ENCODE results near the gene TMEM151A.

TMEM151A gene

DNA sequence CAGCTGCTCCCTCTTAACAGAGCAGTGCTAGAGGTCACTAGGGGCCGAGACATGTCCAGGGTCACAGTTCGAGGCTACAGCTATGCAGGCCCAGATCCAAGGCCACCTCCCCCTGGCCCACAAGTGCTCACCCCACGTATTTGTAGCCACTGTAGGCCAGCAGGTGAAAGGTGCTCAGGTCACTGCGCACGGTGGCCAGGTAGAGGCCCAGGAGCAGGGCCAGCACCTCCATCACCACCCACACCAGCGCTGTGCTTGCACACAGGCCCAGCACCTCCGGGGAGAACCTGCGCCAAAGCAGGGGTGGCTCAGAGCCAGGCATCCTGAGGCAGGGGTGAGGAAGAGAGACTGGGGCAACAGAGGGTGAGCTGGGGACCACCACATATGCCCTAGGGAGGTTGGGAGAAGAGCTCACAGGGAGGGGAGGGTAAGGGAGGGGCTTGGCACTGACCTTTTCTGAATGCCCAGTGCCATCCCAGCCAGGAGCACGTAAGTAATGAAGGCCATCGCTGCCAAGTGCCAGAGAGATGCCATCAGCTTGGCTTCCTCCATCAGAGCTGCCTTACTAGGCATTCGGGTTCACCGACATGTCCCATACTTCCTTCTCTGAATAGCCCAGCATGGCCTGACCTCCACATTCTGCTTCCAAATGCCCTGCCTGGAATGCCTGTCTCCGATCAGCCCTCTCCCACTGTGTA, 6.3 kb upstream of the TMEM151A start:
- peaks cover 48% of the 10 kb centered on the region for H3K36me3 Mint-ChIP-seq
- no peak for DNase-seq (ENCODE audit: low spot score in 2 of 2)
- no peak for ATAC-seq
- H3K9me3 Mint-ChIP-seq, result no peaks in the 10 kb centered on the region
- H3K4me1 Mint-ChIP-seq, result peaks cover 73% of the 10 kb centered on the region
- H3K4me3 Mint-ChIP-seq, result no peak overlapping the region
- peak overlapping the region; percentile 12 for H3K27ac Mint-ChIP-seq

DNA sequence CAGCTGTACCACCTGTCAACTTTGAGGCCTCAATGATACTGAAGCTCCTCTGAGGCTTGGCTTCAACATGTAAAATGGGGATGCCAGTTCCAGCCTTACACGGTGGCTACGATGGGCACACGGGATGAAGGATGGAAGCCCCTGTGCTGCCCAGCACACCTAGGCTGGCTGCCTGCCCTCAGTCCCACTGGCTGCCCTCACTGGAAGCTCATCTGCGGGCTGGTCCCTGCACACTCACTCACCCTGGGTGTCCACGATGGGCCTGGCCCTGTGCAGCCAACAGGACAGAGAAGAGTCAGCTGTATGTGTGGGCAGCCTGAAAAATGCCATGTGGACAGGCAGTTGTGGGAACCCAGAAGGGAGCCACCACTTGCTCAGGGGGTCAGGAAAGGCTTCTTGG, 5.0 kb upstream of the TMEM151A start:
- DNase-seq (ENCODE audit: low spot score in 2 of 2), result no peak
- ATAC-seq, result no peak
- no peak overlapping the region for H3K27ac Mint-ChIP-seq
- H3K4me3 Mint-ChIP-seq, result peak overlapping the region; percentile 88
- H3K4me1 Mint-ChIP-seq, result peaks cover 71% of the 10 kb centered on the region
- H3K36me3 Mint-ChIP-seq, result peaks cover 48% of the 10 kb centered on the region
- no peaks in the 10 kb centered on the region for H3K9me3 Mint-ChIP-seq

DNA sequence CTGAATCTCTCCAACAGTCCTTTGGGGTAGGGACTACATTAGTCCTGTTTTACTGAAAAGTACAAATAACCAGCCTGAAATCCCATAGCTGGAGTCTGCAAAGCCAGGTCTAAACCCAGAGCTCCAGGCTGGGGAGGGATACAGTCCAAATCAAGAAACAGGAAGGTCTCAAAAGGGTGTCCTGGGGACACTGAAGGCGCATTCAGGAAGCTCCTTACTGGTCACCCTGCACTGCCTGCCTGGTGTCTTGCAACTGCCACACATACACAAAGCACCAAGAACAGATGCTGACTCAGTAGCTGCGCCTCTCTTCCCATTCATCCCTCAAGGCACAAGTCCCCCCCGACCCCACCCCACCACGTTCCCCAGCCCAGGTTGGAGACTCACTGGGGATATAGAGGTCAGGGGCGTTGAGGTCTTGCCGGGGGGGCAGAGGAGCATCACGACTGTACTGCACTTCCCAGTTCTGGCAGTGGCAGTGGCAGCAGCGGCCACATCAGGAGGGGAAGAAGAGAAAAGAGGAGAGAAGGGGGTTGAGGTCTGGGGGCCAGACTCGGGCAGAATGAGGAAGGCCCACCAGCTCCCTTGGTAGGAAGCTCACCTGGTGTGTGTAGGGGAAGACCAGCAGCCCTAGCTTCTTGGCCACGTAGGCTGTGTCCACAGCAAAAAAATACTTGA, 4.3 kb upstream of the TMEM151A start:
- Mint-ChIP-seq H3K4me1 (peaks cover 66% of the 10 kb centered on the region), H3K27ac (peak overlapping the region; percentile 94), H3K36me3 (peaks cover 41% of the 10 kb centered on the region), H3K9me3 (no peaks in the 10 kb centered on the region), H3K4me3 (peak overlapping the region; percentile 88)
- no peak for ATAC-seq
- DNase-seq (ENCODE audit: low spot score in 2 of 2), result no peak

DNA sequence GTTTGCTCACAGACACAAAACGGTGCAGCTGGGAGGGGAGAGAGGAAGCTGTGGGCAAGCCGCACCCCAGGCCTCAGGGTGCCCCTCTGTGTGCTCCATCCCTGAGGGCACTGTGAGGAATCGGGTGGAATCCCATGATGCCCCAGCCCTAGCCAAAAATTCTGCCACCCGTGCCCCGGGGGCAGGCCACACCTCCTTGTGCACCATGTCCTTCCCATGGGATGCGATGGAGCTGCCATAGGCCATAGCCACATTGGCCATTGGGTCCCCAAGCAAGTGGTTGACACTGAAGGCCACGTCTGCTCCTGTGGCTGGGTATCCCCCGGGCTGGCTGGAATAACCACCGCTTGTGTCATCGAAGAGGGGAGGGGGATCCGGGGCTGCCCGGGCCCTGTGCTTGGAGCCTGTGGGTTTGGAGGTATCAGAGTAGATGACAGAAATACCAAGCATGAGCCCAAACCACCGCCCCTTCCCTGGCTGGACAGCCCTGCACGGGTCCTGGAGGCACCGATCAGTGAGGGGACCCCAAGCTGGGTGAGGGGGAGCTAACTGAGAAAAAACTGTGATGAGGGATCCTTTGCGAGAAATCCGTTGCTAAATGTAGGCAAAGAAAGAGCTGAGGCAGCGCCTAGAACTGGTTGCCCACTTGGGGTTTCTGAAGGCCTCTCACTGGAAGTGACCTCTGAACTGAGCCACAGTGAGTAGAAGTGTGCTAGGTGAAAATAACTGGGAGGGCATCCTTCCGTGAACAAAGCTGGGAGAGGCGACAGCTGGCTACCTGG, 3.6 kb upstream of the TMEM151A start:
- ATAC-seq (no peak), DNase-seq (ENCODE audit: low spot score in 2 of 2) (no peak)
- Mint-ChIP-seq H3K27ac (peak overlapping the region; percentile 94), H3K4me1 (peaks cover 66% of the 10 kb centered on the region), H3K4me3 (peak overlapping the region; percentile 88), H3K36me3 (peaks cover 34% of the 10 kb centered on the region), H3K9me3 (no peaks in the 10 kb centered on the region)

DNA sequence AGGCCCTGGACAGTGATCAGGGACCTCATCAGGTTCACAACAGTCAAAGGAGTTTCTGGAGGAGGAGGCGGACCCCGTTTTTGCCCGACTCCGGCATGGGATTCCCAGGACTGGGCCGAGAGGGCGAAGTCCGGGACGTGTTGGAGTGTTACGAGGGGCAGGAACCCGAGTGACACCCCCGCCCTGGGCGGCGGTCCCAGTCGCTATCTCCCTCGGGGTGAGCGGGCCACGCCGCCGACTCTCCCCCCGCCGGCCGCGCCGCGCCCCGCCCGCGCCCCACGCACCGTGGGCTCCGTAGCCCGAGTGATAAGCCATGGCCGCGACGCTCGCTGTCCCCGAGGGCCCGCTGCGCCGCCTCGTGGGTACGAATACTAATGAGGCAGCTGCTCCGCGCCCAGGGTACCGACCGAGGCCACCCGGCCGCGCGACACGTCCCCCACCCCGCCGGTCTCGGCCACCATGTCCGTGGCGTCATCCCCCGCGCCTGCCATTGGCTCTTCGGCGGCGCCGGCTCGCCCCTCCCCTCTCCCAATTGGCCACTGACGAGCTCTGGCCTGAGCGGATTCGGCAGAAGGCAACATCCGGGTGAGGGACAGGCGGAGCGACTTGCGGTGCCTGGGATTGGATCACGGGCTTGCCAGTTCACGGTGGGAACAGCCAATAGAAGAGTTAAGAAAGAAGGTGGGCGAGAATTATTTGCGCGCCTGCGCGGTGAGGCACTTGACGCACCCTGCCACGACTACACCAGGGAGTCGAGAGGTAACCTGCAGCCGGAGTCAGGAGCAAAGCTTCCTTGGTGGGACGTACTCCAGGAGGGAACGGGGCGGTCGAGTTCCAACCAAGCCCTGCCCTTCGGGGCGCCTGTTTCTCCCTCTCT, 2.8 kb upstream of the TMEM151A start, which contains the start of gene YIF1A:
TSS of gene YIF1A (minus strand) at position 473 of the 877 bp plus-strand sequence. CDS start at position 315, 158 bp downstream.
- ATAC-seq (peak; percentile 95), DNase-seq (ENCODE audit: low spot score in 2 of 2) (peak; percentile 95 to 98)
- Mint-ChIP-seq H3K27ac (peak within 1 kb of the TSS; percentile 94), H3K4me3 (peak within 1 kb of the TSS; percentile 88), H3K36me3 (peaks cover 32% of the 10 kb centered on the region), H3K4me1 (peaks cover 67% of the 10 kb centered on the region), H3K9me3 (no peaks in the 10 kb centered on the region)

DNA sequence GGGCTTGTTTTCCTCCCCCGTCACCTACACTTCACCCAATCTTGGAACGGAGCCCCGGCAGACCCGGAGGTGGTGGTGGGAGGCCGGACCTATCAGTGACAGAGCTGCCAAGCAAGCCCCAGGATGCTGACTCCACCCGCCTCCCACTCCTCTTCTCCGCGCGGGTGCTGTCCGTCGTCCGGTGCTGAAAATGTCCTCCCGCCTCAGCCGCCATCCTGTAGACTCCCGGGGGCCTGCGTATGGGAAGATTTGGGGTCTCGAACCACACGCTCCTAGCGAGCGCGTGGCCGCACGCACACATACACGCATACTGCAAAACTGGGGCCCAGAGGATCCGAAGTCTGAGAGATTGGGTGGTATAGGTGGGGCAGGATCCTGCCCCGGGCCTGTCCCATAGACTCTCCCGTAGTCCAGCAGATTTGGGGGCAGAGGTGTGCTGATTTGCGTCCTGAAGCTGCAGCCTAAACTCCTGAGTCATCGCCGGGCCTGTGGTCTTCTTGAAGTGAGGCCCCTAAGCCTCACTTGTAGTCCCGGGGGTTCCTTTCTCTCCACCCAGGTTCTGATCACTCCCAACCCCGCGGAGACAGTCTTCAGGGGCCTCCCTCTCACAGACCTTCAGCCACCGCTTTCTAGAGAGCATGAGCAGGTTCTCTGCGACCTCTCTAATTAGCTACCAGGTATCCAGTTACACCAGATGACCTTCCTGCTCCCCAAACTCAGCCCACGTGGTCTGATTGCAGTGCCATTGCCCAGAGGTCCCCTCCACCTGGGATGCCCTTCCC, 2.0 kb upstream of the TMEM151A start:
- DNase-seq (ENCODE audit: low spot score in 2 of 2), result peak in 1 of 2 donors; percentile 57
- H3K27ac Mint-ChIP-seq, result peak overlapping the region; percentile 94
- peak overlapping the region; percentile 88 for H3K4me3 Mint-ChIP-seq
- peaks cover 67% of the 10 kb centered on the region for H3K4me1 Mint-ChIP-seq
- H3K9me3 Mint-ChIP-seq, result no peaks in the 10 kb centered on the region
- peaks cover 32% of the 10 kb centered on the region for H3K36me3 Mint-ChIP-seq
- peak; percentile 79 for ATAC-seq

DNA sequence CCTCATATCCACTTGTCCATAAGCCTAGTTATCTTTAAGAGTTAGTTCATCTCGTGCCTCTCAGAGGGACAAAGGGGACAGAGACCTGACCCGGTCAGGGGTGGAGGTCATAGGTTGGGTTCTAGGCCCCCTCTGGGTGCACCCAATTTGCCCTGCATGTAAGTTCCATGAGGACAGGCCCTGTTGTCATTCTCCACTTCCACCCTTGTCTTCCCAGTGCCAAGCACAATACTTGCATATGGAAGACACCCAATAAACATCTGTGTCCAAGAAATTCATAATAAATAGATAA, 1.4 kb upstream of the TMEM151A start:
- peaks cover 29% of the 10 kb centered on the region for H3K36me3 Mint-ChIP-seq
- no peak overlapping the region for H3K27ac Mint-ChIP-seq
- no peak for DNase-seq (ENCODE audit: low spot score in 2 of 2)
- peaks cover 63% of the 10 kb centered on the region for H3K4me1 Mint-ChIP-seq
- peak overlapping the region; percentile 88 for H3K4me3 Mint-ChIP-seq
- no peaks in the 10 kb centered on the region for H3K9me3 Mint-ChIP-seq
- no peak for ATAC-seq

DNA sequence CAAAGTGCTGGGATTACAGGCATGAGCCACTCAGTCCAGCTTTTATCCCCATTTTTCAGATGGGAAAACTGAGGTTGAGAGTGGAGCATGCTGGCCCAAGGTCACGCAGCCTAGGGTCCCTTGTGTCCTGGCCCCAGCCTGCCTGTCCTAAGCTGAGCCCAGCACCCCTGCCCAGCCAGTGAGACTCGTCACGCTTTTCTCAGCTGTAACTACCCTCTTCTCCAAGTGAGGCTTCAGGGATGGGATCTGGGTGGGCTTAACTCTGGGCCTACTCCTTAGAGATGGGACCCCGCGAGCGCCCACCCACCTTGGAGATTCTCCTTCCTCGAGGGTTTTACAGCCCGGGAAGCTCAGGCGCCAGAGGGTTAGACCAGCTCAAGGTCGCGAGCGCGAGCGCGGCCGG, 390 bp upstream of the TMEM151A start:
- peak overlapping the region; percentile 88 for H3K4me3 Mint-ChIP-seq
- H3K36me3 Mint-ChIP-seq, result peaks cover 26% of the 10 kb centered on the region
- peaks cover 56% of the 10 kb centered on the region for H3K4me1 Mint-ChIP-seq
- ATAC-seq (no peak), DNase-seq (ENCODE audit: low spot score in 2 of 2) (no peak)
- no peaks in the 10 kb centered on the region for H3K9me3 Mint-ChIP-seq
- H3K27ac Mint-ChIP-seq, result no peak overlapping the region

DNA sequence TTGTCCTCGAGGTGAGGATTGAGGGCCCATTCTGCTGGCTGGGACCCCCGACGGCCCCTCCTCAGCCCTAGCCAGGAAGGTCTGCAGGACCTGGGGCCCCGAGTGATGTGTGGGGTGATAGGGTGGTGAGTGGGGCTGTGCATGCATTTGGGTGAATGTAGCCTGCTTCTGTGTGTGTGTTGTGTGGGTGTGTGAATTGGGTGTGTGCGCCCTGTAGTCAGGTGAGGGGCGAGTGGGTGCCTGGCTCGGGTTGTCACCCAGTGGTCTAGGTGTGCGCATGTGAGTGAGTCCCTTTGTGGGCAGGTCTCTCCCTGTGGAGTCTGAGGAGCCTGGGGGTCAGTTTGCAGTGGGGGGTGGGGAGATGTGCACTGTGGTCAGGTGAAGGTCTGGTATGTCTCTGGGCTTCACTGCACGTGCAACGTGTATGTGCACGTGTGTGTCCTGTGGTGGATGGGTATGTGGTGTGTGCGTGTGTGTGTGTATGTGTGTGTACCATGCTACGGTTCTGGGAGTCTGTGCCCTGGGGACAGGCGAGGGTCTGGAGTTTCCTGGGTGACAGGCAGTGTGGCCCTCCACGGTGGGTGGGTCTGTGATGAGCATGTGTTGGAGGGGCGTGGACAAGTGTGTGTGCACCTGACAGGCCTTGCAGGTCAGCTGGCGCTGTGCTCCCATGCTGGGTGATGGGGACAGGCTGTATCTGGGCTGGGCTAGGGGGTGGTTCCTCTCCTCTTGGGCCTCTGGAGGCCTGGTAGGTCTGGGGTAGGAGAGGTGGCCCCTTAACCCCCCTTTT, 1.0 kb downstream of the TMEM151A start:
- DNase-seq (ENCODE audit: low spot score in 2 of 2), result no peak
- Mint-ChIP-seq H3K36me3 (peaks cover 21% of the 10 kb centered on the region), H3K9me3 (no peaks in the 10 kb centered on the region), H3K4me1 (peaks cover 45% of the 10 kb centered on the region), H3K27ac (peak overlapping the region; percentile 15), H3K4me3 (peak overlapping the region; percentile 35)
- no peak for ATAC-seq

DNA sequence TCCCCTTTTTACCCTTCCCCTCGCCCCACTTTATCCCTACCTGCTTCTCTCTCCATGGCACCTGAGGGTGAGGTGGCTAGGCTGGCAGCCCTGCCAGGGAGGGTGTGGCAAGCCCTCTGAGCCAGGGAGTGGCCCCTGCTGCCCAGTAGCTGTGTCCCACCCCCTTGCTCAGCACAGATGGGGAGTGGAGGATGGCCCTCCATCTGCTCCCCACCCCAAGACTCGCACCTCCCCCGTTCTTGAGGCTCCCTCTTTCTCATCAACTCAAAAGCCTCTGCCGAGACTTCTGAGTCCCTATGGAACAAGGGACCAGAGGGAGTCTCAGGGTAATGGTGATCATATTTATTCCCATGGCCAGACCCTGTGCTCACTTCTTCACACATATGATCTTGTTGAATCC, 1.7 kb downstream of the TMEM151A start:
- Mint-ChIP-seq H3K36me3 (peaks cover 14% of the 10 kb centered on the region), H3K4me1 (peaks cover 39% of the 10 kb centered on the region), H3K4me3 (peak overlapping the region; percentile 35), H3K9me3 (no peaks in the 10 kb centered on the region), H3K27ac (no peak overlapping the region)
- ATAC-seq (no peak), DNase-seq (ENCODE audit: low spot score in 2 of 2) (no peak)

DNA sequence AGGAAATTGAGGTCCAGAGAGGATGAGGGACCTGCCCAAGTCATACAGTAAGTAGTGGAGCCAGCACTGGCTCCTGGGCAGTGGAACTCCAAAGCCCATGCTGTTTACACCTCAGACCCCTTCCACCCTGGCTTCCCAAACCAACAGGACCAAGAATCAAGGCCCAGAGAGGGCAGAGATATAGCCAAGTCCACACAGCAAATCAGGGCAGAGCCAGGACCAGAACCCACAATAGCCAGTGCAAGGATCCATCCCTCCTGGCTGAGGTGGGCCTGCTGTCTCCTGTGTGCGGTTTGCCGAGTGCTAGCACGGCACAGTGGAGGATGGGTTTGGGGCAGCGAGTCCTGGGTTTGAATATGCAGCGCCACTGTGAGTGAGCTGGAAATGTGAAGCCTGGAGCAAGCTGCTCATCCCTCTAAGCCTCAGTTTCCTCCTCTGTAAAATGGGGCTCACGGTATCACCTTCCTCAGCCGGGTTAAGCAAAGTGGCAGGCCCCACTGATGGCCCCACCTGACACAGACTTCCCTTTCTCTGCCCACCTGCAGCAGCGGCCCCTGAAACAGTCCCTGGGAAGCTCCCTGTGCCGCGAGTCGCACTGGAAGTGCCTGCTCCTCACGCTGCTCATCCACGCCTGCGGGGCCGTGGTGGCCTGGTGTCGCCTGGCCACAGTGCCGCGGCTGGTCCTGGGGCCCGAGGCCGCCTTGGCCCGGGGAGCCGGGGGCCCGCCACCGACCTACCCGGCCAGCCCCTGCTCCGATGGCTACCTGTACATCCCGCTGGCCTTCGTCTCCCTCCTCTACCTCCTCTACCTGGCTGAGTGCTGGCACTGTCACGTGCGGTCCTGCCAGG, 2.3 kb downstream of the TMEM151A start:
- Mint-ChIP-seq H3K4me3 (no peak overlapping the region), H3K27ac (no peak overlapping the region), H3K36me3 (peaks cover 8% of the 10 kb centered on the region), H3K9me3 (no peaks in the 10 kb centered on the region), H3K4me1 (peaks cover 35% of the 10 kb centered on the region)
- DNase-seq (ENCODE audit: low spot score in 2 of 2) (no peak), ATAC-seq (no peak)

DNA sequence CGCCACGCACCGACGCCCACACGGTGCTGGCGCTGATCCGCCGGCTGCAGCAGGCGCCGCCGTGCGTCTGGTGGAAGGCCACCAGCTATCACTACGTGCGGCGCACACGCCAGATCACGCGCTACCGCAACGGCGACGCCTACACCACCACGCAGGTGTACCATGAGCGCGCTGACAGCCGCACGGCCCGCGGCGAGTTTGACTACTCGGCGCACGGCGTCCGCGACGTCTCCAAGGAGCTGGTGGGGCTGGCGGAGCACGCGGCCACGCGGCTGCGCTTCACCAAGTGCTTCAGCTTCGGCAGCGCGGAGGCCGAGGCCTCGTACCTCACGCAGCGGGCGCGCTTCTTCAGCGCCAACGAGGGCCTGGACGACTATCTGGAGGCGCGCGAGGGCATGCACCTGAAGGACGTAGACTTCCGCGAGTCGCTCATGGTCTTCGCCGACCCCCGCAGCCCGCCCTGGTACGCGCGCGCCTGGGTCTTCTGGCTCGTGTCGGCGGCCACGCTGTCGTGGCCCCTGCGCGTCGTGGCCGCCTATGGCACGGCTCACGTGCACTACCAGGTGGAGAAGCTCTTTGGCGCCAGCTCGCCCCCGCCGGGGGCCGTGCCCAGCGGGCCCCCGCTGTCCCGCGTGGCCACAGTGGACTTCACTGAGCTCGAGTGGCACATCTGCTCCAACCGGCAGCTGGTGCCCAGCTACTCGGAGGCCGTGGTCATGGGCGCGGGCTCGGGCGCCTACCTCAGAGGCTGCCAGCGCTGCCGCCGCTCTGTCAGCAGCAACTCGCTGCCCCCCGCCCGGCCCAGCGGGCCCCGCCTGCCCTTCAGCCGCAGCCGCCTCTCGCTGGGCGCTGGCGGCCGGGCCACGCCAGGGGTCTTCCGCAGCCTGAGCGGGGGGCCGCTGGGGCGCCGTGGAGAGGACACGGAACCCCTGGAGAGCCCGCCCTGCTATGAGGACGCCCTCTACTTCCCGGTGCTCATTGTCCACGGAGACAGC, 3.2 kb downstream of the TMEM151A start:
- H3K36me3 Mint-ChIP-seq, result no peaks in the 10 kb centered on the region
- H3K27ac Mint-ChIP-seq, result no peak overlapping the region
- ATAC-seq, result no peak
- no peak for DNase-seq (ENCODE audit: low spot score in 2 of 2)
- no peak overlapping the region for H3K4me3 Mint-ChIP-seq
- H3K4me1 Mint-ChIP-seq, result peaks cover 26% of the 10 kb centered on the region
- no peaks in the 10 kb centered on the region for H3K9me3 Mint-ChIP-seq

Measured in stimulated activated effector memory CD8-positive, alpha-beta T cell treated with anti-CD3 and anti-CD28 coated beads, Interleukin-12 subunit alpha, Interleukin-12 subunit beta, amount 100 ng/mL, for 72 hours (primary cell).